Measurements from ENCODE around the gene AK4.

GRCh38 chr1:65233782-65234181 is 85.8 kb downstream of the AK4 start:
- TF ChIP-seq NFRKB (IDR thresholded peaks at IDR 0.05) (no peak), SP1 (IDR thresholded peaks at IDR 0.05) (no peak), ZNF384 (IDR thresholded peaks at IDR 0.05) (no peak)
